CD4-positive, alpha-beta T cell (primary cell): Measurements from ENCODE around the gene MITD1. TPM values are rescaled to one million over a fixed set of nuclear protein-coding genes. Genes with fewer than 3 reads are reported as not detected.

Experiments
- ATAC-seq: fragments of 200-7000 bp; cut with Tn5 transposase; one replicate; pipeline ENCODE4 v1.10.0; 2022; ENCODE audit warnings: mild to moderate bottlenecking; ENCODE audit not compliant: poor library complexity
- CTCF ChIA-PET: fragments of 350-600 bp; sonication (Branson Sonifier 250); formaldehyde crosslinking; loops from one replicate; lab custom pipeline; 2021; ENCODE audit warnings: antibody characterized with exemption, inconsistent platforms; lab: Charles Lee
- POLR2A ChIA-PET: fragments of 350-600 bp; sonication (Branson Sonifier 250); formaldehyde crosslinking; loops from one replicate; lab custom pipeline; 2021; ENCODE audit warnings: antibody characterized with exemption, inconsistent platforms; lab: Charles Lee
- DNase-seq, 14 experiments: peaks; one replicate each; pipeline ENCODE4 v3.0.0-alpha.2; 2013 to 2020; ENCODE audit warnings: mixed read lengths in 2 of 14
- H3K27ac ChIP-seq, 2 donors: one replicate each; pipeline versions ENCODE4 v1.5.1 to v1.7.0; 2013; ENCODE audit warnings: low read length in 2 of 2, low read depth in 1 of 2, mild to moderate bottlenecking in 1 of 2
- H3K27me3 ChIP-seq, 2 experiments: 1 replicate in 1 of 2; 2 replicates in 1 of 2; pipeline versions ENCODE4 v1.6.1 to v1.7.0; 2013; ENCODE audit warnings: low read length in 2 of 2, control low read depth in 1 of 2, mild to moderate bottlenecking in 1 of 2, moderate library complexity in 1 of 2; ENCODE audit not compliant: insufficient read depth in 2 of 2, control insufficient read depth in 1 of 2
- H3K36me3 ChIP-seq: one replicate; pipeline ENCODE4 v1.6.1; 2013; ENCODE audit warnings: low read length, control low read depth; ENCODE audit not compliant: insufficient read depth
- H3K4me1 ChIP-seq: one replicate; pipeline ENCODE4 v1.6.1; 2013; ENCODE audit warnings: low read length, control low read depth; ENCODE audit not compliant: insufficient read depth
- H3K4me3 ChIP-seq: one replicate; pipeline ENCODE4 v1.5.1; 2013; ENCODE audit warnings: mild to moderate bottlenecking, low read length, moderate library complexity
- H3K9me3 ChIP-seq, 2 experiments: 1 replicate in 1 of 2; 2 replicates in 1 of 2; pipeline versions ENCODE4 v1.6.1 to v1.7.0; 2013; ENCODE audit warnings: low read length in 2 of 2, mild to moderate bottlenecking in 2 of 2, control low read depth in 1 of 2, moderate library complexity in 1 of 2; ENCODE audit not compliant: control insufficient read depth in 1 of 2, insufficient read depth in 1 of 2
- H3K27ac Mint-ChIP-seq: one replicate; pipeline ENCODE4 v1.8.0; 2020; ENCODE audit warnings: mixed read lengths
- H3K27me3 Mint-ChIP-seq: one replicate; pipeline ENCODE4 v1.8.0; 2021; ENCODE audit warnings: mixed read lengths
- H3K36me3 Mint-ChIP-seq: one replicate; pipeline ENCODE4 v1.8.0; 2021; ENCODE audit warnings: low read depth, mixed read lengths
- H3K4me1 Mint-ChIP-seq: one replicate; pipeline ENCODE4 v1.8.0; 2021; ENCODE audit warnings: low read depth, mixed read lengths
- H3K4me3 Mint-ChIP-seq: one replicate; pipeline ENCODE4 v1.8.0; 2020; ENCODE audit warnings: mild to moderate bottlenecking, mixed read lengths
- H3K9me3 Mint-ChIP-seq: one replicate; pipeline ENCODE4 v1.8.0; 2020; ENCODE audit warnings: mixed read lengths
- CTCF ChIP-seq: fragments of 200-600 bp; IDR thresholded peaks from one replicate; pipeline ENCODE4 v1.8.0; 2022; ENCODE audit warnings: antibody characterized with exemption, mild to moderate bottlenecking
- intact Hi-C, 2 experiments: fragments of 100-400 bp; cut with DNase I in 1 of 2; cut with micrococcal nuclease in 1 of 2; formaldehyde crosslinking; loops; one replicate each; pipeline versions ENCODE4 v1.15.1 to v1.9.0; 2023 to 2025; cut with DNase I, micrococcal nuclease
- total RNA-seq, 174 experiments: library from RNA in 2 of 174; stranded (reverse) in 2 of 174; gene quantifications; one replicate each; pipeline ENCODE4 v1.2.3 and lab custom pipeline; 2021 to 2026

The MITD1 gene
- total RNA-seq, 2 experiments from 2014 or later: 14.1 to 14.6 TPM

DNA sequence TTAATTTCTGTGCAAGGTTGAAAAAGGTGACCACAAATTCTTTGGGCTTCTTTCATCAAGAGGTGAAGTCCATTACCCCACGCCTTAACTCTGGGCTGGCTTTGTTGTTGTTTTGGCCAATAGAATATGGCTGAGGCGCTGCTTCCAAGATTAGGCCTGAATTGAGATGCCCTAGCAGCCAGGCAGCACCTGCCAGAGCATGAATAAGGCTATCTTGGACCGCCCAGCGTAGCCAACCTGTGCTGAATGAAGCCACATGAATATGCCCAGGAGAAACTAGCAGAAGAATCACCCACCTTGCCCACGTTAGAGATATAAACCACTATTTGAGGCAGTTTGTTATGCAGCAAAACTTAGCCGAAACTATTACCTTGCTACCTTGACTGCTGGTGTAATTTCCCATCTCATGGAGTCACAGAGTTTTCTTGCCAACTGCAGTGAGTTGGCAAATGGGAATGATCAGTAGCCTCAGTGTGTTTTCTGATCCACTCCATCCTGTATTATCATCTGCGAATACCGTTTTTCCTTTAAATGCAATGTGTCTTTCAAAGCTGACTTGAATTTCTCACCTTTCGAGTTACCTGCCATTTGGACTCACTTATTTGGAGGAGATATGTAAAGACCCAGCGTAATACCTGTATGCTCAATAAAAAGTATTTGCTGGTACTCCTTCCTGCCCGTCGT lies 26.8 kb downstream of the MITD1 start:
- H3K4me3 ChIP-seq: peak overlapping the region; percentile 69
- no peak for ATAC-seq
- peaks cover 21% of the 10 kb centered on the region for H3K4me1 ChIP-seq
- peaks cover 45% of the 10 kb centered on the region for H3K36me3 Mint-ChIP-seq
- no peaks in the 10 kb centered on the region for H3K9me3 Mint-ChIP-seq
- TF ChIP-seq CTCF: no peak
- no peaks in the 10 kb centered on the region for H3K27me3 ChIP-seq
- H3K4me3 Mint-ChIP-seq: no peak overlapping the region
- intact Hi-C loops: loop anchor here (1.0 to 10.0 kb wide), 7 partner anchors 13 to 1159 kb away; partner anchors contain the start of genes C2orf15 (in 2 of the 2), COA5 (in 1 of the 2), MITD1 (in 1 of the 2) and MRPL30 (in 1 of the 2)
- peak overlapping the region; percentile 93 to 95 for H3K27ac ChIP-seq
- no peak overlapping the region for H3K27ac Mint-ChIP-seq
- H3K27me3 Mint-ChIP-seq: no peaks in the 10 kb centered on the region
- ChIA-PET POLR2A (interaction anchor here (0.6 to 7.2 kb wide), 15 partner anchors 8 to 545 kb away, joined by 3 to 142 read pairs (median 5); partner anchors contain the start of genes C2orf15, EIF5B, MITD1 and MRPL30), CTCF (interaction anchor here (1.4 to 2.2 kb wide), 4 partner anchors 12 to 182 kb away, joined by 5 to 13 read pairs (median 8); partner anchors contain the start of genes C2orf15, EIF5B and TXNDC9)
- H3K9me3 ChIP-seq: no peaks in the 10 kb centered on the region
- peaks cover 35% of the 10 kb centered on the region for H3K4me1 Mint-ChIP-seq
- H3K36me3 ChIP-seq: peaks cover 10% of the 10 kb centered on the region
- DNase-seq: peak in 1 of 14 experiments; percentile 24

DNA sequence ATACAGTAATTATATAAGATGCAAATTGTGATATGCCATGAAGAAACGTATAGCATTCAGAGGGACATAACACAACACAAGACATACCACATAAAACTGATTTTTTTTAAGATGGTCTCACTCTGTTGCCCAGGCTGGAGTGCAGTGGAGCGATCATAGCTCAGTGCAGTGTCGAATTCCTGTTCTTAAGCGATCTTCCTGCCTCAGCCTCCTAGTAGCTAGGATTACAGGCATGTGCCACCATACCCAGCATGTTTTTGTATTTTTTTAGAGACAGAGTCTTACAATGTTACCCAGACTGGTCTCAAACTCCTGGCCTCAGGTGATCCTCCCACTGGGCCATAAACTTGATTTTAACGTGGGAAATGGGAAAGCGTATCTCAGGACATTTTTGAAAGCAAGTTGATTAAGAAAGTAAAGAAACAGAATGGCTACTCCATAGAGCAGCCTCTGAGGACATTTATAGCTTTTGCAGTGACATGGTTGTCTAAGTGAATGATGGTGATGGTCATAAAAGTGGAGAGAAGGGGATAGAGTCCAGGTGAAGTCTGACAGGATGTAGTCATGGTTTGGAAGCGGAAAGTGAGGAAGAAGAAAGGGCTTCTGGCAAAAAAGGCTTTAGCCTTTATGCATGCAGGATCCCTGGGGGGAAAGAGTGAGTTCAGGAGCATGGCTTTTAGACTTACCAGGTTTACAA lies 28.5 kb downstream of the MITD1 start:
- Histone ChIP-seq H3K4me3 (no peak overlapping the region), H3K27me3 (no peaks in the 10 kb centered on the region), H3K36me3 (peaks cover 11% of the 10 kb centered on the region), H3K4me1 (peaks cover 21% of the 10 kb centered on the region), H3K27ac (no peak overlapping the region), H3K9me3 (no peaks in the 10 kb centered on the region)
- H3K36me3 Mint-ChIP-seq: peaks cover 32% of the 10 kb centered on the region
- peaks cover 24% of the 10 kb centered on the region for H3K4me1 Mint-ChIP-seq
- H3K9me3 Mint-ChIP-seq: no peaks in the 10 kb centered on the region
- no peak overlapping the region for H3K27ac Mint-ChIP-seq
- intact Hi-C loops: loop anchor here (5.0 to 10.0 kb wide), 5 partner anchors 318 to 1158 kb away; partner anchors contain the start of genes COA5 (in 1 of the 2), REV1 (in 1 of the 2), TMEM131 (in 1 of the 2) and UNC50 (in 1 of the 2)
- ChIA-PET CTCF (no interaction called here), POLR2A (interaction anchor here (7.2 kb wide), 1 partner anchor 10 kb away, joined by 142 read pairs; the partner anchor contains the start of gene C2orf15)
- TF ChIP-seq CTCF: no peak
- DNase-seq (no peak), ATAC-seq (no peak)
- no peaks in the 10 kb centered on the region for H3K27me3 Mint-ChIP-seq
- H3K4me3 Mint-ChIP-seq: no peak overlapping the region

GRCh38 chr2:99150706-99151105 lies 30.2 kb downstream of the MITD1 start:
- Histone ChIP-seq H3K36me3 (peaks cover 6% of the 10 kb centered on the region), H3K27ac (no peak overlapping the region), H3K4me3 (no peak overlapping the region), H3K9me3 (no peaks in the 10 kb centered on the region), H3K27me3 (no peaks in the 10 kb centered on the region), H3K4me1 (peaks cover 13% of the 10 kb centered on the region)
- Mint-ChIP-seq H3K36me3 (peaks cover 22% of the 10 kb centered on the region), H3K4me3 (no peak overlapping the region), H3K27ac (no peak overlapping the region), H3K4me1 (peaks cover 7% of the 10 kb centered on the region), H3K9me3 (no peaks in the 10 kb centered on the region), H3K27me3 (no peaks in the 10 kb centered on the region)
- intact Hi-C loops: loop anchor here (5.0 to 10.0 kb wide), 5 partner anchors 316 to 1156 kb away; partner anchors contain the start of genes COA5 (in 1 of the 2), REV1 (in 1 of the 2), TMEM131 (in 1 of the 2) and UNC50 (in 1 of the 2)
- ChIA-PET CTCF (interaction anchor here (1.0 kb wide), 1 partner anchor 9 kb away, joined by 3 read pairs; the partner anchor contains the start of gene C2orf15), POLR2A (interaction anchor here (1.6 kb wide), 1 partner anchor 10 kb away, joined by 4 read pairs; no protein-coding TSS in a partner anchor)
- DNase-seq (no peak), ATAC-seq (no peak)
- no peak for TF ChIP-seq CTCF
